Neutrophil (primary cell): Measurements from ENCODE around the gene C15orf39.
"Not testable (repeated sequence)": the region's sequence is repeated elsewhere in the genome, so short reads cannot be mapped to it uniquely, and the experiment has no call there.

ENCODE experiments used
- H3K27ac ChIP-seq: fragments of 200-600 bp; sonication (generic); 2 replicates; pipeline ENCODE4 v1.5.1; 2016; ENCODE audit warnings: mild to moderate bottlenecking, moderate library complexity
- H3K27me3 ChIP-seq: fragments of 200-600 bp; sonication (generic); 2 replicates; pipeline ENCODE4 v1.6.0; 2016; ENCODE audit warnings: mild to moderate bottlenecking
- H3K36me3 ChIP-seq: fragments of 200-600 bp; sonication (generic); 2 replicates; pipeline ENCODE4 v1.5.1; 2017
- H3K4me1 ChIP-seq, 2 experiments: fragments of 200-600 bp in 1 of 2; sonication (generic) in 1 of 2; 1 replicate in 1 of 2; 2 replicates in 1 of 2; pipeline versions ENCODE4 v1.5.1 to v1.6.1; 2013 to 2016; ENCODE audit warnings: low read depth in 1 of 2, low read length in 1 of 2, mild to moderate bottlenecking in 1 of 2, moderate library complexity in 1 of 2; ENCODE audit not compliant: control insufficient read depth in 1 of 2, insufficient read depth in 1 of 2
- H3K4me3 ChIP-seq, 2 experiments: fragments of 200-600 bp in 1 of 2; sonication (generic) in 1 of 2; 1 replicate in 1 of 2; 2 replicates in 1 of 2; pipeline ENCODE4 v1.5.1; 2013 to 2016; ENCODE audit warnings: low read depth in 1 of 2, low read length in 1 of 2, mild to moderate bottlenecking in 1 of 2, moderate library complexity in 1 of 2
- H3K9me3 ChIP-seq: fragments of 200-600 bp; sonication (generic); 2 replicates; pipeline ENCODE4 v1.5.1; 2016
- CTCF ChIP-seq: fragments of 200-600 bp; sonication (generic); IDR thresholded peaks from 2 replicates; pipeline ENCODE4 v1.5.1; 2016; ENCODE audit warnings: antibody characterized with exemption

Gene C15orf39

GRCh38 chr15:75223688-75224087 is 22.0 kb downstream of the C15orf39 start:
- H3K27ac ChIP-seq: no peak overlapping the region
- H3K9me3 ChIP-seq: no peaks in the 10 kb centered on the region
- H3K4me3 ChIP-seq: no peak overlapping the region
- no peaks in the 10 kb centered on the region for H3K27me3 ChIP-seq
- H3K36me3 ChIP-seq: peaks cover 18% of the 10 kb centered on the region
- H3K4me1 ChIP-seq: no peaks in the 10 kb centered on the region
- no peak for TF ChIP-seq CTCF

GRCh38 chr15:75224281-75224680 is 22.6 kb downstream of the C15orf39 start:
- no peaks in the 10 kb centered on the region for H3K9me3 ChIP-seq
- no peak for TF ChIP-seq CTCF
- no peaks in the 10 kb centered on the region for H3K4me1 ChIP-seq
- no peak overlapping the region for H3K4me3 ChIP-seq
- no peaks in the 10 kb centered on the region for H3K27me3 ChIP-seq
- H3K36me3 ChIP-seq: peaks cover 18% of the 10 kb centered on the region
- no peak overlapping the region for H3K27ac ChIP-seq

GRCh38 chr15:75225102-75225836 is 23.6 kb downstream of the C15orf39 start:
- H3K27ac ChIP-seq, H3K4me1 ChIP-seq, H3K9me3 ChIP-seq, H3K27me3 ChIP-seq, H3K4me3 ChIP-seq: not testable (repeated sequence)
- H3K36me3 ChIP-seq: peaks cover 11% of the 10 kb centered on the region

GRCh38 chr15:75225951-75226732 is 24.5 kb downstream of the C15orf39 start:
- no peak overlapping the region for H3K4me3 ChIP-seq
- no peak for TF ChIP-seq CTCF

GRCh38 chr15:75227112-75227511 is 25.4 kb downstream of the C15orf39 start:
- not testable (repeated sequence) for H3K4me1 ChIP-seq, H3K27me3 ChIP-seq, H3K9me3 ChIP-seq, H3K36me3 ChIP-seq, H3K27ac ChIP-seq, H3K4me3 ChIP-seq

More at GRCh38 chr15:75225951-75226732, 24.5 kb downstream of the C15orf39 start:
- peaks cover 4% of the 10 kb centered on the region for H3K36me3 ChIP-seq
- no peaks in the 10 kb centered on the region for H3K27me3 ChIP-seq
- no peaks in the 10 kb centered on the region for H3K9me3 ChIP-seq
- no peak overlapping the region for H3K27ac ChIP-seq
- H3K4me1 ChIP-seq: no peaks in the 10 kb centered on the region

GRCh38 chr15:75227663-75228280 is 26.1 kb downstream of the C15orf39 start:
- Histone ChIP-seq H3K27me3 (no peaks in the 10 kb centered on the region), H3K9me3 (no peaks in the 10 kb centered on the region), H3K4me1 (no peaks in the 10 kb centered on the region), H3K36me3 (no peaks in the 10 kb centered on the region), H3K27ac (no peak overlapping the region), H3K4me3 (no peak overlapping the region)
- TF ChIP-seq CTCF: no peak
